GM19395 (cell line): Measurements from ENCODE around the gene PTEN.
A peak's percentile ranks its signal among the peaks of the same experiment; 100 is the strongest.

Source experiments
- ATAC-seq: cut with Tn5 transposase; IDR thresholded peaks from one replicate; pipeline ENCODE4 v1.9.1; 2021; ENCODE audit warnings: mild to moderate bottlenecking, moderate library complexity; ENCODE audit not compliant: unreplicated experiment

Gene PTEN

DNA sequence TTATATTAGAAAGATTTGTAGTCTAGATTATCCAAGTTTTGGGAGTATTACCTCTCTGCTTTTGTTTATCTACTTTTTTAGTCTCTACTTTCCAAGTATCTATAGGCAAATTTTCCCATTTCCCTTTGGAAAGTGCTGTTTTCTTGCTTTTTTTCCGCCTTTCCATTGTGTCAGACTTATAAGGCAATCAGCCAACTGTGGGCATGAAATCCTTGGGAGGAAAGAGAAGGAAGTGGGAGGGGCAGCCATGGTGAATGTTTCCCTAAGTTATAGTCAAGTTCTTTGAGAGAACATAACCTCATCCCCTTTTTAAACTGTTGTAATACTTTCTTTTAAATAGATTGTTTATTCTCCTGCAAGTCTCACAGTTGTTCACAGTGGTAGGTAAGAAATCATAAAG is 52.6 kb downstream of the PTEN start:
- no peak for ATAC-seq

DNA sequence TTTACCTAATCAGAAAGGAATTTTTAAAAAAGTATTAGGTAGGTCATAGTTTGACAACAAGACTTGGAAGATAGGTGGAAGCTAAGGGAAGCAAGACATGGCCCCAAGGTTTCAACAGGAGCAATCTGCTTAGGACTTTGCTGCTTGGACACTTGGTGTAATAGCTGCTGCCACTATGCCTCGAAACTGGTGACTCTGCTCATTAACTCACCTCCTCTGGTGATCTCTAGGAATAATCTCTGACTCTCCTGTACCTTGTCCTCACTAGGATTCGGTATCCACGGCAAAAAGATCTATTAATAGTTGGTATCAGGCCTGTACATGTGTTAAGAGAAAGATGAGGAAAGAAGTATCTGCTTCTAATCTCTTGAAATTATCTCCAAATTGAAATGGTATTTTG is 53.1 kb downstream of the PTEN start:
- ATAC-seq: no peak

DNA sequence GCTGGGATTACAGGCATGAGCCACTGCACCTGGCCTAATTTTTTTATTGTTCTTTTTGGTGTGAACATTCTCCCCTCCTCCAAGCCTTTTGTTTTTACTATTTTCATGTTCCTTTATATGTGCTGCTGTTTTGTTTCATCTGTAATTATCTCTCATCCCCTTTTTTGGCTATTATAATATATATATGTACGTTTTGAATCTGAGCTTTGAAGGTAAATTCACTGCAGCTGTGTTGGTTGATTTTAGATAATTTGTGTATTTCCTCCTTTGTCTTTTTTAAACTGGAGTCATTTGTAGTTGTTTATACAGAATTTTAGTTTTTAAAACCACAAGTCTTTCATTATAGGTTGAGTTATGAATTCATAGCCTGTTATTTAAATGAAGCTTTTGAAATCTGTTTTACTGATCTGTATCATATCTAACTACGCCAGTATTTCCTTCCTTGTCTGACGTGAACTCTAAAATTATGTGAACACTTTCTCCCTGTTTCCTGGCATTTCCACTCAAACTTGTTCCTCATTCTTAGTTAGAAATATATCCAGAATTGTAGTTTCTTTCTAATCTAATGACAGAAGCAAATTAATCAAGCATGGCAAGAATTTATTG is 54.9 kb downstream of the PTEN start:
- no peak for ATAC-seq

DNA sequence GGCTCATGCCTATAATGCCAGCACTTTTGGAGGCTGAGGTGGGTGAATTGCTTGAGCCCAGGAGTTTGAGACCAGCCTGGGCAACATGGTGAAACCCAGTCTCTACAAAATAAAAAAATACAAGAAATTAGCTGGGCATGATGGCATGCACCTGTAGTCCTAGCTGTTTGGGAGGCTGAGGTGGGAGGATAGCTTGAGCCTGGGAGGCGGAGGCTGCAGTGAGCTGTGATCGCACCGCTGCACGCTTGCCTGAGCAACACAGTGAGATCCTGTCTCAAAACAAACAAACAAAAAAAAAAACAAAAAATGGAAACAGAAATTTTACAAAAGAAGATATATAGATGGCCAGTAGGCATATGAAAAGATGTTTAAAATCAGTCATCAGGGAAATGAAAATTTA is 57.1 kb downstream of the PTEN start:
- ATAC-seq: no peak

DNA sequence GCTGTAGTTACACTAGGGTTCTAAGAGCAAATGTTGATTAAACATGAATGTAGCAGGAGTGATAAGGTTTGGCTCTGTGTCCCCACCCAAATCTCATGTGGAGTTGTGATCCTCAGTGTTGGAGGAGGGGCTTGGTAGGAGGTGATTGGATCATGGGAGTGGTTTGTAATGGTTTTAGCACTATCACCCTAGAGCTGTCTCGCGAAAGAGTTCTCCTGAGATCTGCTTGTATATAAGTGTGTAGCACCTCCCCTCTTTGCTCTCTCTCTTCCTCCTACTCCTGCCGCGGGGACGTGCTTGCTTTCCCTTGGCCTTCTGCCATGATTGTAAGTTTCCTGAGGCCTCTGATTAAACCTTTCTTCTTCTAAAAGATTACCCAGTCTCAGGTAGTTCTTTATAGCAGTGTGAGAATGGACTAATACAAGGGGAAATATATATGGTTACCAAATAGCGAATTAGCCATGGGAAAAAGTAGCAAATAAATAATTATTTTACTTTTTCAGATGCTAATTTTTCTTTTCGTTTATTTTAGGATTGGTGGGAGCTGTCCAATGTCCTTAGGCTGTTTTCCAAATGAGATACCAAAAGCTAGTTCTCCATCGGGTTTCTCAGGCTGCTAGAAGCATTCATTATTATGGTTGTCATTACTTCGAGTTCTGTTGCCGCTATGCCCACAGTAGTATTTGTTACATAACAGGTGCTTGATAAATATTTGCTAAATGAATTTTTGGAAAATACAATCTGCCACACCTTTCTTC is 58.7 kb downstream of the PTEN start:
- no peak for ATAC-seq

DNA sequence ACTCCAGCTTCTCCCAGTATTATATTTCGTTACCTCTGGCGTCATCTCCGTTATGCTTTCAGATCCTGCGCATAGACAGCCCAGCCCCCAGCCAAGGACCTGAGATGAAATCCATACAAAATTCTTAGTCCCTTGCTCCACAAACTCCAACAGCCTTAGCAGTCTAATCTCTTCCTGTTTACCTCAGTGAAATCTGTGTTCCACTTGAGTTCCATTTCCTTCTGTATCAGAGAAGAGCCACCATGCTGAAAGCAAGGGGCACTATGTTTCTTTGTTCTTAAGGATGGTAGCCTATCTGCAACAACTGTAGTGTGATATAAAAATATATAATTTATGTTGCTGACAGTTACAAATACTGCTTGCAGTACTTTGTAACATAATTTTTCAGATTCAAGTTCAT is 59.8 kb downstream of the PTEN start:
- no peak for ATAC-seq

DNA sequence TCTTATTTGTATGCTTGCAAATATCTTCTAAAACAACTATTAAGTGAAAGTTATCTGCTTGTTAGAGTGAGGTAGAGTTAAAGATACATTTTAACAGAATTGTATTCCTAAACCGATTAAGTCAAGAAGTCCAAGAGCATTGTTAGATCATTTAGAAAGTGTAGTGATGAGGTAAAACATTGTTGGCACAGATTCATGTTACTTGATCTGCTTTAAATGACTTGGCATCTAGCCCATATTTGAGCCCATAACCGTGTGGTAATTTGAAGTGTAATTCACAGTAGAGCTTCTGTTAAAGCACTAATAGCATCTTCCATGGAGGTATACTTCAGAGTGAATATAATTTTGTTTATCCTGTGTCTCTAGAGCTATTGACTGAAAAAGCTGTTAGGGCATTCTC is 62.1 kb downstream of the PTEN start:
- ATAC-seq: no peak

DNA sequence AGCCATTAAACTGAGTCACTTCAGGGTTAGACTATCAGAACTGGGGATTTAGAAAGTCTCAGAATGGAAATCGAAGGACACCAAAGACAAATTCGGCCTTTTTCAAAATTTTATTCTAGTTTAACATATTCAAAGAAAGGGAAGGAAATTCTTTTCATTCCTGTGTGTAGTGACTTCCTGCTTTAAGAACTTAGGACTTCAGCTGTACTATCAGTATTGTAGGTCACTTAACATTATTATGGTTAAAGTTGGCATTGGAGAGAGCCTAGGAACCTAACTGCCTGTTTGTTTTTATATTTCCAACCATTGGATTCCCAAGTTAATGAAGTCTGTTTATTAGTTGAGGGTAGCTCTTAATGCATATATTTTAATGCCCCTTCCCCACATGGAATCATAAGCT is 63.7 kb downstream of the PTEN start:
- no peak for ATAC-seq

DNA sequence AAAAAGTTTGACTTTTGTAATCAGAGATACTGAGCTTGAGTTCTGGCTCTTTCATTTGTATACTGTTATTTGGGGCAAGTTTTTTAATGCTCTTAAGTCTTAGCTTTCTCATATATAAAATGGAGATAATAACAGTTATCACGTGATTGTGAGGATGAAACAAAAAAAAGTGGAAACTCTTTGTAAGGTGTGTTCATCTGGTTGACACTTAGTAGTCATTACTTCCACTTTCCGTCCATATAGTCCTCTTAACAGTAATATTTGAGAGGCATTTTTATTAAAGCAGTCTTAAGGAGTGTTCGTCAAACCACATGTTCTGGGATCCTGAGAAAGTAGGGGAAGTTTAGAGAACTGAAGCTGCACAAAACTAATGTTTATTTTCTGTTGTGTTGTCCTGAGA is 65.6 kb downstream of the PTEN start:
- ATAC-seq: peak; percentile 42

DNA sequence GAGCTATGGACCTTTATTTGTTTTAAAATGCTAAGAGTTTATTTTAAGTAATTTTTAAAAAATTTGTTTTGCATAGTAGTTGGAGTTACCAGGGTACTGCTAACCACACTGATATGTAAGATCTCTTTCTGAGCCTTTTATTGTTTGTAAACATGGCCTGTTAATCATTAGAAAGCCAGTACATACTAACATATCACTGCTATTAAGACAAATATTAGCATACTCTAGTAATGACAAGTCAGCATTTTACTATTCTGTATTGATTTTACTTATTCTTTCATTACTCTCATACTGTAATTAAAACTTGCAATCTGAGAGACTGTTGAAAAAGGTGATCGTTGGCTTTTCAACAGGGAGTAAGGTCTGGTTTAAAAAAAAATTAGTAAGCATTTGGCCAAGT is 66.7 kb downstream of the PTEN start:
- no peak for ATAC-seq

DNA sequence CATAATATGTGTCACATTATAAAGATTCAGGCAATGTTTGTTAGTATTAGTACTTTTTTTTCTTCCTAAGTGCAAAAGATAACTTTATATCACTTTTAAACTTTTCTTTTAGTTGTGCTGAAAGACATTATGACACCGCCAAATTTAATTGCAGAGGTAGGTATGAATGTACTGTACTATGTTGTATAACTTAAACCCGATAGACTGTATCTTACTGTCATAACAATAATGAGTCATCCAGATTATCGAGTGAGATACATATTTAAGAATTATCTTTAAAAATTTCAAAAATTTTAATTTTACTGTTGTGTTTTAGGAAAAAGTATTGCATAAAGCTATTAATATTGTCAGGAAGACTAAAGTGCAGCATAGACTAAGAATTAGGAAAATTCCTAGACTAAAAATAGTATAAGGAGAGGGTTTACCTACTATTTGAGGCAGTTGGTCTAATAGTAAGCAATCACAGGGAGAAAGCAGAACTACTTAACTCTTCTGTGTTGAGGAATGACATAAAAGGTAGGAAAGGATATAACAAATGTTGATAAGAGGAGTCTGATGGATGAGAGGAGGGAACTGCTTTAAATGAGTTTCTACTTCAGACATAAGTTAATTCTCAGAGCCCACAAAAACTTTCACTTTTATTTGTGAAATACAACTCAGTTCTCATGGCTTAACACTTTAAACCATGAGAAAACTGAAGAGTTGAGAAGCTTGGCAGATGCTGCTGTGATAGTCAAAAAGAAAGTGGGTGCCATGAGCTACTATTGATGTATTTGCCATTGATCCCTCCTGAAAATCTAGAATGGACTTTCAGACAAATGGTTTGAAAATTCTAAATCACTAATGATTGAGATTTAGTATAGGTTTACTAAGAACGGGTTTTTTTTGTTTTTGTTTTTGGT is 67.8 kb downstream of the PTEN start:
- no peak for ATAC-seq

DNA sequence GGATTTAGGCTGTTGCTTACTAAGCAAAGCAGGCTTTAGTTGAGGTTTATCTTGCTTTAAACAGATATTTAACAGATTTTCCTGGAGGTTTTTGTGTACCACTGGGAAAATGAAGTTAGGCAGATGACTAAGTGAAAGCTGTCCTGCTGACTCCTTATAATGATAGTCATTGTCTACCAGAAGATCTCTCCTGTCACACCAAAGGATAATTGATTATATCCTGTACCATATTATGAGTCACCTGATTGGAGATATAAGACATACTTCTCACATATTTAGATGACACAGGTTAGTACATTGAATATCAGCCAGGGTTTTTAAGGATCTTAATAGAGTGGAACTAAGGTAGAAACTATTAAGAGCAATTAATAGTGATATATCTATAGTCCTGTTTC is 68.4 kb downstream of the PTEN start:
- ATAC-seq: no peak

DNA sequence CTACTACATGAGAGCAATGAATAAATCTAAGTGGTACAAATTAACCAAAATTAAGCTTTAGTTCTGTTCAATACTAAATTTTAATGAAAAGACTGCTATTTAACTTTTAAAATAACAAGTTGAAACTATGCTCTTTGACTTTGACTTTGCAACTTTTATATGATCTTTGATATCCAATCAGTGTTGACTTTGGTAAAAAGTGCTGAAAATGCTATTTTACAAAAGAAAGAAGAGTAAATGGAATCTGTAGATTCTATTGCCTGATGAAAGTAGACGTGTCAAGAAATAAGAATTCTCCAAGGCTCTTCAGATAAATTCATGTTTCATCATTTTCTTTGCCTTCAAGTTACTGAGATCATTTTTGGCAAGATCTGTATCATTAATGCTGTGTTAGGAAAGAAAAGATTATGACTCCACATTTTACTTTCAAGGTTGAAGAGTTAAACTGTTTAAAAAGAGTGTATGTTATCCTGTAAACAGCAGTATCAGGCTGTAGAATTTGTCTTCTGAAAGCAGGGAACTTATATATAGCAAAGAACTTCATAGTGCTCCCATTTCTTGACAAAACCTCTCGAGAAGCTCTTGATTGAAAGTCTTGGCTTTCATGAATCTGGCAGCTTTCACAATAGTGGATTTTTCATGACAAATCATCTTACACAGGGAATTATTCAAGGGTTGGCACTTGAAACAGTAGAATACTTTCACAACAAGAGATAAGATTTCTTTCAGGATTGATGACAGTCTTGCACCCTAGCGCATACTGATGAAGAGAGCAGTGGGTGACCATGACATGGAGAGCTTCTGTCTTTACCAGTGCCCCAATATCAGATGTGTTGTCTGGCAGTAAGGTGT is 72.1 kb downstream of the PTEN start:
- ATAC-seq: no peak

DNA sequence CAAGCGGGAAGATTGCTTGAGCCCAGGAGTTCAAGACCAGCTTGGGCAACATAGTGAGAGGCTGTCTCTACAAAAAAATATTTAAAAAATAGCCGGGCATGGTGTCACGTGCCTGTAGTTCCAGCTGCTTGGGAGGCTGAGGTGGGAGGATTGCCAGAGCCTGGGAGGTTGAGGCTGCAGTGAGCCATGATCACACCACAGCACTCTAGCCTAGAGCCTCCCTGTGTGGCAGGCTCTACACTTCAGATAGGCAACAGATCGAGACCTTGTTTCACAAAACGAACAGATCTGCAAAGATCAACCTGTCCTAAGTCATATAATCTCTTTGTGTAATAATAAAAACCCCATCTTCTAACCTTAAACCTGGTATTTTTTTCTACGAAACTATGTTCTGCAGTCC is 76.8 kb downstream of the PTEN start:
- no peak for ATAC-seq

DNA sequence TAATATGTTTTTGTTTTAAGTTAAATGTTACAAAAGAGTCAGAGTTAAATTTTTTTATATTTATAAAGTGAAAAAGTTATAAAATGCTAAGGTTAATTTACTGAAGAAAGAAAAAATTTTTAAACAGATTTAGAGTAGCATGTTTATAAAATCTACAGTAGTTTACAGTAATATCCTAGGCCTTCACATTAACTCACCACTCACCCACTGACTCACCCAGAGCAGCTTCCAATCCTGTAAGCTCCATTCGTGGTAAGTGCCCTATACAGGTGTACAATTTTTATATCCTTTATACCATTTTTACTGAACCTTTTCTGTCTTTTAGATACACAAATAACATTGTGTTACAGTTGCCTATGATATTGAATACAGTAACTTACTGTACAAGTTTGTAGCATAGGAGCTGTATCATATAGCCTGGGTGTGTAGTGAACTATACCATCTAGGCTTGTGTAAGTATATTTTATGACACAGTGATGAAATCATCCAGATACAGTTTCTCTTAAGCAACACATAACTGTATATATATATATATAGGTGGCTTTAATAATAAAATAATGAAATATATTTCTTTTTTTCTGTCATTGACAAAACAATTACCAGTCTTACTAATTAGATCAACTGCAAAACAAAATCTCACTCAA is 79.6 kb downstream of the PTEN start:
- ATAC-seq: no peak

DNA sequence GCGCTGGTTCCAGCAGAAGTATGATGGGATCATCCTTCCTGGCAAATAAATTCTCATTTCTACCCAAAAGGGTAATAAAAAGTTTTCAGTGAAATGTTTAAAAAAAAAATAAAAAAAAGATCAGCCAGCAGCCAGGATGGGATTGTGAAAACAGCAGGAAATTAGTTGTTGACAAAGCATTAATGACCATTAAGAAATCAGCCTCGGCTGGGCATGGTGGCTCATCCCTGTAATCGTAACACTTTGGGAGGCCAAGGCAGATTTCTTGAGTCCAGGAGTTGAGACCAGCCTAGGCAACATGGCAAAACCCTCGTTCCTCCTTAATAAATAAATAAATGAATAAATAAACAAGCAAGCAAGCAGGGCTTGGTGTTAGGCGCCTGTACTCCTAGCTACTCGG is 82.6 kb downstream of the PTEN start:
- no peak for ATAC-seq

DNA sequence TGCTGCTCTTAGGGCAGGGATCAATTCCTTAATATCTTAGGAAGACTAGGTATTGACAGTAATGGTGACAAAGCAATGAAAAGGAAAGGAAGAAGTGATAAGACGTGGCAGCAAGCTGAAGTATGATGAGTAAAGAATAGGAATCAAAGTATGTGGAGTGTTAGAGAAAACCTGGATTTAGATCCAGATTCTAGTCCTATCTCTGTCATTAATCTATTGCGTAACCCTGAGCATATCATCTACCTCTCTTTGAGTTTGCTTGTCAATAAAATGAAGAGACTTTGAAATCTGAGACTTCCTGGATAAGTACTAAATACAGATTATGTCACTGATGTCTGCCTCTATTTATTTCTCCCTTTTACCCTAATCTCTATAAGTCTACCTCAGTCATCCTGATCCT is 89.2 kb downstream of the PTEN start:
- ATAC-seq: no peak

DNA sequence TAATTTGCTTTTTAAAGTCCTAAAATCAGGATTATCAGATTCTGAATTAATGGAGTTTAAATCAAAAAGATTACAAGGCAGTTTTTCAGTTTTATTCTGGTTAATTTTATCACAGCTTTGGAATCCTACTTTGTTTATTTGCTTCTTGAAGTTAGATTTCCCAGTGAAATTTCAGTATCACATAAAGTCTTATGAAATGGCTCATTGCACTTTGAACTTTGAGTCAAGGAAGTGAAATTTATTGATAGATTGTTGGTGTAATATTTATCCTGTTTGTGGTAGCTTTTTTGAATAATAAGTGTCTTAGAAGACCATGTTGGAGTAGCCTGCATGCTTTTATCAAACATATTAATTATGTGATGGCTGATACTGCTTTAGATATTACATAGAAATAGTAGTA is 92.6 kb downstream of the PTEN start:
- no peak for ATAC-seq

DNA sequence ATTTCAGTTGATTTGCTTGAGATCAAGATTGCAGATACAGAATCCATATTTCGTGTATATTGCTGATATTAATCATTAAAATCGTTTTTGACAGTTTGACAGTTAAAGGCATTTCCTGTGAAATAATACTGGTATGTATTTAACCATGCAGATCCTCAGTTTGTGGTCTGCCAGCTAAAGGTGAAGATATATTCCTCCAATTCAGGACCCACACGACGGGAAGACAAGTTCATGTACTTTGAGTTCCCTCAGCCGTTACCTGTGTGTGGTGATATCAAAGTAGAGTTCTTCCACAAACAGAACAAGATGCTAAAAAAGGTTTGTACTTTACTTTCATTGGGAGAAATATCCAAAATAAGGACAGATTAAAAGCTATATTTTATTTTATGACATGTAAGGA is 94.3 kb downstream of the PTEN start:
- no peak for ATAC-seq

DNA sequence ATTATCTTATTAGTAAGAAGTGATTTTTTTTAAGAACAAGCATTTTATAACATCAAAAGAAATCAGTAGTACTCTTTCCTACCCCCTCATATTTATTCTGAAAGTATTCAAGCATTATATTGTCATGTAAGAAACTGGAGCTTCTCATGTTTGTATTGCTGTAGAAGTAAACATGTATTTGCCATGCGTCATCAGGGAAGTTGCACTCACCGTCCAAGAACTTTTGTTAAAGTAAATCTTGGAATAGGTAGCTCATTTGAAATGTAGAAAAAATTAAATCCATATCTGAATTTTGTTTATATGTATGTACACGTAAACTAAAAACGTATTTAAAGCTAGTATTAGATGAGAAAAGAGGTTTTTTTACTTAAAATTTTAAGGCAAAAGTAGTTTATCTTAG is 96.8 kb downstream of the PTEN start:
- ATAC-seq: no peak

DNA sequence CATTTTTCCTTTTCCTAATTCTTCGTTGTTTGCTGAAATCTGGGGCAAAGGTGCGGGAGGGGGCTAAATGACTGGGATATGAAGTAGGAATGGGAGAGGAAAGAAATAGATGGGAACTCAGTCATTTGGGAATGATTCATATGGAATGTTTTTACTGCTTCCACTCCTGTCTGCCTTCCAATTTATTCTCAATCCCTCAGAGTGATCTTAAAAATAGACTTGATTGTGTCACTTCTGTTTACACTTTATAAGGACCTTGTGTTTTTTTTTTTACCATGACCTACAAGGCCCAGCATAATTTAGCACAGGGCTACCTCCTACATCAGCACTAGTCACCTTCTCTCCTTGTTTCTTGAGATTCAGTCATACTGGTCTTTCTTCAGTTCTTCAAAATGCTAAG is 97.9 kb downstream of the PTEN start:
- no peak for ATAC-seq
